GM13977 (cell line): Measurements from ENCODE around the gene MEF2C.
A peak's percentile ranks its signal among the peaks of the same experiment; 100 is the strongest.

Source experiments
- DNase-seq: peaks from one replicate; pipeline ENCODE4 v3.0.0; 2012; ENCODE audit warnings: low spot score
- in situ Hi-C: fragments of 300-500 bp; cut with MboI; formaldehyde crosslinking; loops from one replicate; pipeline ENCODE4 v1.12.0; 2022; ENCODE audit warnings: low sequenced_read_pairs, low pct_unique_long_range_greater_than_20kb, mixed read lengths, inconsistent platforms; ENCODE audit not compliant: unreplicated experiment
- TF ChIP-seq, protein P1 (sequence below): IDR thresholded peaks from 2 replicates; pipeline ENCODE4 v1.5.1; 2012; ENCODE audit warnings: mild to moderate bottlenecking, control low read depth; ENCODE audit not compliant: insufficient read depth; ENCODE audit errors: extremely low read depth, missing control alignments

Gene MEF2C

DNA sequence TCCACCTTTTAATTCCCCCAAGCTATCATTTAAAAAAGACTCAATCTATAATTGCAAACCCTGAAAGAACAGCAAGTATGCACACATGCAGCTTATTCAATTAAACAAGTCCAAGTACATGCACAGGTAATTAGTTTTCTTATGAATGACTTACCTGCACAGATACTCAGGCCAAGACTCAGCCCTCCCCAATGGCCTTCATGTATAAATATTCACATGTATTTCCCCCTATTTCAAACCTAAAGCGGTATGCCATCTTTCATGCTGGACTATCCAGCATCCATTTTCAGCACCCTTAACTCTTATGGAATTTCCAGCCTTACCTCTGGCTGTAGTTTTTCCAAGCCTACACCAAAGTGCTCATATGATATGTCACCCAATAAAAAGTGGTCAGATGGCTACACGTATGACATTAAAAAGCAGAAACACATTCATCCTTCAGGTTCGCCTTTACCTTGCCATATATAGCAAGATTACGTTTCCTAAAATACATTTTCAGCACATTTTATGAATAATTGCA is 205.5 kb downstream of the MEF2C start:
- TF ChIP-seq, protein P1, sequence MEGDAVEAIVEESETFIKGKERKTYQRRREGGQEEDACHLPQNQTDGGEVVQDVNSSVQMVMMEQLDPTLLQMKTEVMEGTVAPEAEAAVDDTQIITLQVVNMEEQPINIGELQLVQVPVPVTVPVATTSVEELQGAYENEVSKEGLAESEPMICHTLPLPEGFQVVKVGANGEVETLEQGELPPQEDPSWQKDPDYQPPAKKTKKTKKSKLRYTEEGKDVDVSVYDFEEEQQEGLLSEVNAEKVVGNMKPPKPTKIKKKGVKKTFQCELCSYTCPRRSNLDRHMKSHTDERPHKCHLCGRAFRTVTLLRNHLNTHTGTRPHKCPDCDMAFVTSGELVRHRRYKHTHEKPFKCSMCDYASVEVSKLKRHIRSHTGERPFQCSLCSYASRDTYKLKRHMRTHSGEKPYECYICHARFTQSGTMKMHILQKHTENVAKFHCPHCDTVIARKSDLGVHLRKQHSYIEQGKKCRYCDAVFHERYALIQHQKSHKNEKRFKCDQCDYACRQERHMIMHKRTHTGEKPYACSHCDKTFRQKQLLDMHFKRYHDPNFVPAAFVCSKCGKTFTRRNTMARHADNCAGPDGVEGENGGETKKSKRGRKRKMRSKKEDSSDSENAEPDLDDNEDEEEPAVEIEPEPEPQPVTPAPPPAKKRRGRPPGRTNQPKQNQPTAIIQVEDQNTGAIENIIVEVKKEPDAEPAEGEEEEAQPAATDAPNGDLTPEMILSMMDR: no peak
- in situ Hi-C loops: loop anchor here (10.0 kb wide), 1 partner anchor 533 kb away; no protein-coding TSS in a partner anchor
- no peak for DNase-seq

GRCh38 chr5:88676637-88677375 is 206.2 kb downstream of the MEF2C start:
- in situ Hi-C loops: loop anchor here (10.0 kb wide), 1 partner anchor 532 kb away; no protein-coding TSS in a partner anchor
- no peak for DNase-seq
- TF ChIP-seq, protein P1: no peak

DNA sequence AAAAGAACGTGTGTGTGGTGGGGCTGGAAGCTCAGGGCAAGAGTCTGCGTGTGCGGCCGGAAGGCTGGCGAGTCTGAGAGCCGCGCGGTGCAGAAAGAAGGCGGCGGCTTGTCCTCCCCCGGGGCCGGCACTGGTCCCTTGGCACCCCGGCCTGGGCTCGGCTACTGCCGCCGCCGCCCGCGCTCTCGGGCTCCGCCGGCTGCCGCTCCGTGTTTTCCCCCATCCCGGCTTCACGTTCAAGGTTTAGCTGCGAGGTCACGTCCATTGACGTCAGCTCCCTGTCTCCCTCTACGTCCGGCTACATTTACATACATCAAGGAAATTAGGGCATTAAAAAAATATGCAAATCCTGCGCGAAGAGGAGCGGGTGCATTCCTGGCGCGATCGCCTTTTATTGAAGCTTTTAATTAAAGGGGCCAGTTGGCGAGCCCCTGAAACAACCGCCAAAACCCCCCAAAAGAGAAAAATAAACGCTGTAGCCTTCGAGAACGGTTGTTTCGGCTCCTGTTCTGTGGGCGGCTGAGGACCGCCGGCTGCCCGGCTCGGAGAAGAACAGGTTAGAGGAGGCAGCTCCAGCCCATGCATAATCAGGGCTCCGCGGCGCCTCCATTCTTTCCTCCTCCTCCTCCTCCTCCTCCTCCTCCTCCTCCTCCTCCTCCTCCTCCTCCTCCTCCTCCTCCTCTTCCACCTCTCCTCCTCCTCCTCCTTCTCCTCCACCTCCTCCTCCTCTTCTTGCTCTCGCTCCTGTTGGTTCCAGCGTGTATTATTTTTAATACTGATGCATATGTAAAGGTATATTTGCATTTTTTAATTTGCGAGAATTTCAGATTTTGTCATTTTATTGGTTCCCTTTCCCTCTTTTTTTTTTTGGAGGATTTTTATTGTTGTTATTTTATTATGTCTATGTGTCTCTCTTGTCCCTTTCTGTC is 207.0 kb downstream of the MEF2C start:
- DNase-seq: no peak
- in situ Hi-C loops: loop anchor here (10.0 kb wide), 1 partner anchor 531 kb away; no protein-coding TSS in a partner anchor
- TF ChIP-seq, protein P1: no peak

DNA sequence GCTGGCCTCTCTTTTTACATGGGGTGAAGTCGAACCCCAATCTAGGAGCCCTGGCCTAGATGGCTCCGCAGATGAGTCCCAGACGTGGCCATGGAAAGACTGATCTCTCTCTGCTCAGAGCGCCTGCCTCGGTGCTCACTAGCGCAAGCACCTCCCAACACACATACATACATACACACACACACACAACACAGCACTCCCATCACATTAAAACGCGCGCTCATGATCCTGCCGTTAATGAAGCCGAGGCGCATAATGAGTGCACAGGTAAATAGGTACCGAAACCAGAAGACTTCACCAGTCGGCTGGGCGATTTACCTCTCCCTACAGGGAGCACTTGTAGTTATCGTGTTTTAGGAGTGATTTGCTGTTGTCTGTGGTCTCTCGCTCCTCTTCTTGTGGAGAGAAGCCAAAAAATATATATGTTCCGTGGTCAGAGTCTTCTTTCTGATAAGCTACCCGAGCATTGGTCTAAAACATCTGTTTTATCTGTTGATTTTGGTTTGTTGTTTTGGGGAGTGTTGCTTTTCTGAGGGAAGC is 207.7 kb downstream of the MEF2C start:
- TF ChIP-seq, protein P1: no peak
- in situ Hi-C loops: loop anchor here (10.0 kb wide), 1 partner anchor 530 kb away; no protein-coding TSS in a partner anchor

GRCh38 chr5:88674356-88675167 is 208.4 kb downstream of the MEF2C start:
- TF ChIP-seq, protein P1: no peak
- in situ Hi-C loops: loop anchor here (10.0 kb wide), 1 partner anchor 530 kb away; no protein-coding TSS in a partner anchor
- peak; percentile 71 for DNase-seq

More for the DNA sequence above, 207.7 kb downstream of the MEF2C start:
- no peak for DNase-seq
